Stimulated activated CD8-positive, alpha-beta memory T cell treated with anti-CD3 and anti-CD28 coated beads, Interleukin-15, amount 100 ng/mL, for 4 hours (primary cell): ENCODE results near the gene RAB3IP.
"Not testable (repeated sequence)": the region's sequence is repeated elsewhere in the genome, so short reads cannot be mapped to it uniquely, and the experiment has no call there.

ENCODE experiments used
- DNase-seq, 2 donors: peaks; one replicate each; pipeline ENCODE4 v3.0.0-alpha.2; 2020; ENCODE audit warnings: low read depth in 2 of 2

Gene RAB3IP

DNA sequence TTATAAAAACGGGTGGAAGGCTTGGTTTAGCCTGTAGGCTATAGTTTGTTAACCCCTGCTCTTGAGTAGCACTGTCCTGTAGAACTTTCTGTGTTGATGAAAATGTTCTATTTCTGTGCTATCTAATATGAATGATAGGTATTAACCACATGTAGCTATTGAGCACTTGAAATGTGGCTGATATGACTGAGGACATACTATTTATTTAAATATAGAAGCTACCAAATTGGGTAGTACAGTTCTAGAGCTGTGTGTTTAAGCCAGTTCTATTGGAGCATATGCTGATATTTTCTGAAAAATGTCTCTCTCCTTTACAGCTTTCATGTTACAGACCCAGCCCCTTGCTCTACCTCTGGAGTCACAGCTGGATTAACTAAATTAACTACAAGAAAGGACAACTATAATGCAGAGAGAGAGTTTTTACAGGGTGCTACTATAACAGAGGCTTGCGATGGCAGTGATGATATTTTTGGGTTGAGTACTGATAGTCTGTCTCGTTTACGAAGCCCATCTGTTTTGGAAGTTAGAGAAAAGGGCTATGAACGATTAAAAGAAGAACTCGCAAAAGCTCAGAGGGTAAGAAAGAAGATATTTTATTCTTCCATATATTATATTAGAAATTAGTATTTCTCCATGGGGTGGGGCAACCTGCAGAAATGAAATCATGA, 17.6 kb downstream of the RAB3IP start:
- DNase-seq, result no peak

- DNase-seq, result no peak
These were observed 19.4 kb downstream of the RAB3IP start for GRCh38 chr12:69758105-69758504.

DNA sequence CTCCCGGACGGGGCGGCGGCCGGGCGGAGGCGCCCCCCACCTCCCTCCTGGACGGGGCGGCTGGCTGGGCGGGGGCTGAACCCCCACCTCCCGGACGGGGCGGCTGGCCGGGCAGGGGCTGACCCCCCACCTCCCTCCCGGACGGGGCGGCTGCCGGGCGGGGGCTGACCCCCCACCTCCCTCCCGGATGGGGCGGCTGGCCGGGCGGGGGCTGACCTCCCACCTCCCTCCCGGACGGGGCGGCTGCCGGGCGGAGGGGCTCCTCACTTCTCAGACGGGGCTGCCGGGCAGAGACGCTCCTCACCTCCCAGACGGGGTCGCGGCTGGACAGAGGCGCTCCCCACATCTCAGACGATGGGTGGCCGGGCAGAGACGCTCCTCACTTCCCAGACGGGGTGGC, 20.9 kb downstream of the RAB3IP start:
- not testable (repeated sequence) for DNase-seq

GRCh38 chr12:69765515-69765914, 26.9 kb downstream of the RAB3IP start:
- DNase-seq, result no peak

DNA sequence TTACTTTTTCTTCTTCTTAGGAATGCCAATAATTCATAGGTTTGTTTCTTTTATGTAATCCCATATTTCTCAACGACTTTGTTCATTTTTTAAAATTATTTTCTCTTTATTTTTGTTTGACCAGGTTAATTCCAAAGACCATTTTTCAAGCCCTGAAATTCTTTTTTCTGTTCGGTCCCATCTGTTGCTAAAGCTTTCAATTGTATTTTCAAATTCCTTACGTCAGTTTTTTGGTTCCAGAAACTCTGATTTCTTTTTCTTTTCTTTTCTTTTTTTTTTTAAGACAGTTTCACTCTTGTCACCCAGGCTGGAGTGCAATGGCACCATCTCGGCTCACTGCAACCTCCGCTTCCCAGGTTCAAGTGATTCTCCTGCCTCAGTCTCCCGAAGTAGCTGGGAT, 27.6 kb downstream of the RAB3IP start:
- no peak for DNase-seq

DNA sequence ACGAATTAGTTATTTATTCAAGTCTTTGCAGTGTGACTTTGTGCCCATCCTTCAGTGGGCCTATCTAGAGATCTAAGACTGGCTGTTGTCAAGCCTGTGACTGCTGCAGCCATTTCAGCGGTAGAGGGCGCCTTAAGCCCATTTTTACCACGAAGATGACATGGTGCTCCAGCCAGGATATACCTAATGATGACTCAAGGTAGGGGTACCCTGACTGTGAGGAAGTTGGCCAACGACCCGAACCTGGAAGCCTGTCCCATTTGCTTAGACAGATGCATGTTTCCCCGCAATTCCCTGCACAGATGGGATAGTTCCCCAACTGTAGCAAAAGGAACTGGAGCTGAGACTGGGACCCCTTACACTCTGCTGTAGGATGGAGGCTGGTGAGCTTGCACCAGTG, 41.3 kb downstream of the RAB3IP start:
- DNase-seq, result no peak

DNA sequence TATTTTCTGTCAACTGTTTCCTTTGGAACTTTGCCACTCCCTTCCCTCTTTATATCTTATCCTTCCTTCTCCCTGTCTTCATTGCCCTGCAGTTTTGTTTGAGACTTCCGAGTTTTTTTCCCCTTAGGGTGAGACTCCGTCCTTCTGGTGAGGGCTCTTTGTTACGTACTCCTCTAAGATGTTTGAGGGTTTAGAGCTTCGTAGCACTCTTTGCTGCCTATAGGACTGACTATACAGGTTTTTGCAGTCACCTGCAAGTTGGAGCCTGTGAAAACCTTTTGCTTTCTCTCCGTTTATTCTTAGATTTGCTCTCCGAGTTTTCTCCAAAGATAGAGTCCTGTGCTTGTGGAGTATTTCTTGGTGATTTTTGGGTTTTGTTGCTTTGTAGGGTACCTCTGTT, 44.7 kb downstream of the RAB3IP start:
- no peak for DNase-seq

- DNase-seq, result no peak
These were observed 50.7 kb downstream of the RAB3IP start for GRCh38 chr12:69789351-69789750.

DNA sequence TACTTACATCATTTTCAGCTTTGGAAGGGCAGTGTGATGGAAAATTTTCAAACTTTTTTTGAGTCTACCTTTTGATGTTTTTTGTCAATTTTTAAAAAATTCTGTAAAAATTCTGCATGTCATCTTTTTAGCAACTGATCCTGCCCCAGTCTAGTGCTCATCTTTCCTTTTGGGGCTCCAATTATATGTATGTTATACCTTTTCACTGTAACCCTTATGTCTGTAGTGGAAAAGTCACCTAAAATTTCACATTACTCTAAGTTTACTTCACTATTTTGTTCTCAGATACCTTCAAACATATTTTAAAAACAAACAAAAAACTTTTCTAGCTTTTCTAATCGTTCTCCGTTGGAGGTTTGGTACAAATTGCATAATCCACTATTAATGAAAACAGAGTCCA, 53.9 kb downstream of the RAB3IP start:
- DNase-seq, result no peak

DNA sequence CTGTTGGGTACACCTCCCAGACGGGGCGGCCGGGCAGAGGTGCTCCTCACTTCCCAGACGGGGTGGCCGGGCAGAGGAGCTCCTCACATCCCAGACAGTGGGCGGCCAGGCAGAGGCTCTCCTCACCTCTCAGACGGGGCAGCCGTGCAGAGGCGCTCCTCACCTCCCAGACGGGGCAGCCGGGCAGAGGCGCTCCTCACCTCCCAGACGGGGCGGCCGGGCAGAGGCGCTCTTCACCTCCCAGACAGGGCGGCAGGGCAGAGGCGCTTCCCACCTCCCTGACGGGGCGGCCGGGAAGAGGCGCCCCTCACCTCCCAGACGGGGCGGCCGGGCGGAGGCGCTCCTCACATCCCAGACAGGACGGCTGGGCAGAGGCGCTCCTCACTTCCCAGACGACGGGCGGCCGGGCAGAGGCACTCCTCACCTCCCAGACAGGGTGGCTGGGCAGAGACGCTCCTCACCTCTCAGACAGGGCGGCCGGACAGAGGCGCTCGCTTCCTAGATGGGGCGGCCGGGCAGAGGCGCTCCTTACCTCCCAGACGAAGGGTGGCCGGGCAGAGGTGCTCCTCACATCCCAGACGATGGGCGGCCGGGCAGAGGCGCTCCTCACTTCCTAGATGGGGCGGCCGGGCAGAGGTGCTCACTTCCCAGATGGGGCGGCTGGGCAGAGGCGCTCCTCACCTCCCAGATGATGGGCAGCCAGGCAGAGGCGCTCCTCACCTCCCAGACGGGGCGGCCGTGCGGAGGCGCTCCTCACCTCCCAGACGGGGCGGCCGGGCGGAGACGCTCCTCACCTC, 68.6 kb downstream of the RAB3IP start:
- not testable (repeated sequence) for DNase-seq

GRCh38 chr12:69810870-69811498, 72.3 kb downstream of the RAB3IP start:
- DNase-seq, result no peak

DNA sequence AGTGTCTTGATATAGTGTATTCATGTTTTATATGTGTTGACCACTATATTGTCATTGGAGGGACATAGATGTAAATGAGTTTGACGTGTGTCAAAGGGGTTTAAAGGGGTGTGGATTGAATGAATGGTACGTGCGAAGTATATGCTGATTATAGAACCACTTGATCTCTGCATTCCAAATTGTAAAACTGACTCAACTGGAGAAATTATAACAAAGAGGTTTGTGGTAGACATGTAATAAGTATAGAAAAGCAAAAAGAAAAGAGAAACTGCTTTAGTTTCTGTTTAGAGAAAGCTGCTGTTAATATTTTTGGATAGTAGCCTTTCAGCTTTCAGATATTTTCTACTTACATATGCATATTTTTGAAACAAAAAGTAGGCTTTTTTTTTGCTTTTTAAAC, 77.4 kb downstream of the RAB3IP start:
- no peak for DNase-seq

DNA sequence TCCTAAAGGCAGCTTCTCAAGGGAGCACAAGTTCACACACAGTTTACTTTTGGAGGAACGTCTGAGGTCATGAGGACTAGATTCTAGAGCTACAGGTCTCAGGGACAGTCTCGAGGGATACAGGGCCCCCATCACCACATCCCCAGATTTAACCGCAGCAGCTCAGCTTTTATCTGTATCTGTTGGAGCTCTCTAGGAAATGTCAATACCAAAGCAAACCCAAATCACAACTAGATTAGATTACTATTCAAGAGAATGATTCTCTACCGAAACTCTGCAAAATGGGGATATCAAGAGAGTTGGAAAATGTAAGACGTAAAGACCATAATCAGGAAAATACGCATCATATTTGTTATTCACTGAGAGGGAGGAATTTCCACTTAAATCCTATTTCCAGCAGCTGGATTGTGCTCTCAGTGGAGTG, 82.4 kb downstream of the RAB3IP start:
- no peak for DNase-seq

DNA sequence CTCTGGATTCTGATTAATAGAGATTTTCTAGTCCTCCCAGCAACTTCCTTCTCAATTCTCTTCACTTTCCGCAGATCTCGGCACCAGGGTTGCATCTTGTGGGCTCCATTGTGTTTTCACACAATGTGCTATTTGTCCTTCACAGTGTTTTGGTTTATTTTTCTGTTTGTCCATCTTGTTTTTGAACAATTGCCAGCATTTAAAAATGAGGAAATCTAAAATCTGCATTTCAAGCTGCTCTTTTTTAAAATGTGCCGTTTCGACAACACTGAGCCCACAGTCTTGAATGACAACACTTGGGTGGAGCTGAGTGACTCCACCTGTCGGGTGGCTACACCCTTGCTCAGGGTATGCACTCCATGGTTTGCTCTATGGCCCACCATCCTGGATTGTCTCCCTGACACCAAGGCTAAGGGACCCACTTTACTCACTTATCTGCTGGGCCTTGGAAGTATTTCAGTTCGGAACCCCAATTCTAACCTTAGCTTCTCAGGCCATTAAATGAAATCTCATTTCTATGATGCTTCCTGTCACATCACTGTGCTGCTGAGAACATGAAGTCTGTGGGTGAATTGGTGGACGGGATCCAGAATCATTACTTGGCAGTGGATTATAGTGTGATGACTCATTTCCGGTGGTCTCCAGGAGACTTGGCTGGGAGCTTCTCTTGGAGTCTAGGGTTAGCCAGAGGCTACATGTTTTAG, 82.9 kb downstream of the RAB3IP start:
- DNase-seq, result no peak

GRCh38 chr12:69822201-69822860, 83.7 kb downstream of the RAB3IP start:
- DNase-seq, result no peak

GRCh38 chr12:69824028-69824427, 85.4 kb downstream of the RAB3IP start:
- DNase-seq, result no peak

DNA sequence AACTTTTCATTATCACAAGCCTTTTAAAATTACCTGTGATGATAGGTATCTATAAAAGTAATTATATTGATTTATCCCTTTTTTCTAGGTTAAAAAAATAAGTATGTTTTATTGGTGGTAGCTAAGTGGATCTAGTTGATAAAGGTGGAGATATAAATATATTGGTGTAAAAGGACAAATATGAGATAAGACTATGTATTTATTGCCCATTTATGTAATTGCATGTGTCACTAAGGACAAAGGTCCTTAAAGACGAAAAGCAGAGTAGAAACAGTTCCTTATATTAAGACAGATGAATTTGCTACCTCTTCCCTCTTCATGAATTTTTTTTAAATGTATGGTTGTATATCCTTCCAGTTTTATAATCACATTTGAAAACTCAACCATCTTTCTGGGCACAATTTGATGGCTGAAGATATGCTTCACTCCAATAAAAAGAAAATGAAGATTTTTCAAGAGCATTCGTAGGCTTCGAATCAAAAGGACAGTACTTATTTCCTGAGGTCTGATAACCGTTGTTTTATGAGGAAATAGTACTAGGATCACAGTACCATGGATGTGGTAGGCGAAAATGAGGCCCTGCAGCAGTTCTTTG, 86.4 kb downstream of the RAB3IP start, which contains the start of gene MYRFL:
TSS of gene MYRFL (plus strand) at position 262 of the 595 bp plus-strand sequence. CDS start at position 553, 291 bp downstream.
- no peak for DNase-seq

DNA sequence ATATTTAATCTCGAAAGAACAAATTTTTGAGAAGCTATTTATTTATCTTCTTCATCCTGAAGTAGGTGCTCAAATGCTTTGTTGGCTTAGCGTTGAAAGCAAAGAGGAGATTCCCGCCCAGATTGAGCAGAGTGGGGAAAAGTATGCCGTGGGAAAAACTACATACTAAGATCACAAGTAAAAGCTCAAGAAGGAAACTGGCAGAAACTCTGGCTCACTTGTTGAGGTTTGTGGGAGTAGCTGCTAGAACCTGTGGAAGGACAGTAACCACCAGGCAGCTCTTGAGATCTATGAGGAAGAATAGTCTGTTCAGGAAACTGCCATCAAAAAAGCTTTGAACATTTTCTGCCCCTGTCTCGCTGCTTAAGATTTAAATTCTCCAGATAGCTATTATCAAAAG, 90.2 kb downstream of the RAB3IP start:
- no peak for DNase-seq

GRCh38 chr12:69833696-69834095, 95.0 kb downstream of the RAB3IP start:
- DNase-seq, result no peak

- no peak for DNase-seq
These were observed 95.5 kb downstream of the RAB3IP start for GRCh38 chr12:69834147-69834546.

GRCh38 chr12:69834576-69834975, 95.9 kb downstream of the RAB3IP start:
- no peak for DNase-seq
